T-helper 2 cell treated with Interferon-gamma antibody and Interleukin-4, amounts not matched to agents 100 ng/mL and 5 ng/mL, for 36 hours (primary cell): ENCODE results near the gene SNX22. TPM values are rescaled to one million over a fixed set of nuclear protein-coding genes. Genes with fewer than 3 reads are reported as not detected.

Source experiments
- intact Hi-C: fragments of 100-400 bp; cut with micrococcal nuclease; formaldehyde crosslinking; loops from one replicate; pipeline ENCODE4 v1.15.1; 2023
- total RNA-seq: library from RNA; stranded (reverse); gene quantifications from 2 replicates; pipeline ENCODE4 v1.2.3, GENCODE V29; 2022

The SNX22 gene
- total RNA-seq, 1 donor from 2014 or later = 0.36 TPM

GRCh38 chr15:64191971-64192830 lies 40.7 kb downstream of the SNX22 start:
- intact Hi-C loops = no loop called here

GRCh38 chr15:64193971-64194370 lies 42.4 kb downstream of the SNX22 start:
- intact Hi-C loops = no loop called here

GRCh38 chr15:64197425-64197824 lies 45.9 kb downstream of the SNX22 start:
- intact Hi-C loops = no loop called here

GRCh38 chr15:64205202-64205601 lies 53.7 kb downstream of the SNX22 start:
- intact Hi-C loops = loop anchor here (5.0 kb wide), 2 partner anchors 152 to 522 kb away; partner anchors contain the start of gene CSNK1G1

Other genes with a start within 250 kb of the SNX22 start
- gene DAPK2, start 105.2 kb upstream of the SNX22 start, total RNA-seq = 3.3 and 3.9 TPM in 2 replicates
- 60.7 and 61.2 TPM in 2 replicates for gene CIAO2A, start 57.9 kb upstream of the SNX22 start, total RNA-seq
- gene SNX1, start 55.7 kb upstream of the SNX22 start, total RNA-seq = 123 and 133 TPM in 2 replicates
- gene PPIB, start 11.3 kb downstream of the SNX22 start, total RNA-seq = 587 and 601 TPM in 2 replicates
- gene CSNK1G1, start 204.4 kb downstream of the SNX22 start, total RNA-seq = 29.6 and 30.0 TPM in 2 replicates
- gene PCLAF, start 229.7 kb downstream of the SNX22 start, total RNA-seq = 101 and 115 TPM in 2 replicates
- 21.1 and 22.7 TPM in 2 replicates for gene TRIP4, start 236.1 kb downstream of the SNX22 start, total RNA-seq